Measurements from ENCODE around the gene CHD9.

DNA sequence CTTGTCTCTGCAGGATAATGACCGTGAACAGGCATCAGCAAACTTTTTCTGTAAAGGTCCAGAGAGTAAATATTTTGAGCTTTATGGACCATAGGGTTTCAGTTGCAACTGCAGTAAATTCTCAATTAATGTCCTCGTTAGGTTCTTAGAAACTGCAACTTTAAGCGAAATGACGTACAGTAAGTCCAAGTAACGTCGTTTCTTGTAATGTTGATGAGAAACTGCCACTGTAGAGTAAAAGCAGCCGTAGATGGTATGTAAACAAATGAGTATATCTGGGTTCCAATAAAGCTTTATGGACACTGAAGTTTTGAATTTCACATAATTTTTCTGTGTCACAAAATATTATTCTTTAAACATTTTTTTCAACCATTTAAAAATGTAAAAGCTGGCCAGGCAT lies 4.9 kb downstream of the CHD9 start:
- TF ChIP-seq, protein P1, sequence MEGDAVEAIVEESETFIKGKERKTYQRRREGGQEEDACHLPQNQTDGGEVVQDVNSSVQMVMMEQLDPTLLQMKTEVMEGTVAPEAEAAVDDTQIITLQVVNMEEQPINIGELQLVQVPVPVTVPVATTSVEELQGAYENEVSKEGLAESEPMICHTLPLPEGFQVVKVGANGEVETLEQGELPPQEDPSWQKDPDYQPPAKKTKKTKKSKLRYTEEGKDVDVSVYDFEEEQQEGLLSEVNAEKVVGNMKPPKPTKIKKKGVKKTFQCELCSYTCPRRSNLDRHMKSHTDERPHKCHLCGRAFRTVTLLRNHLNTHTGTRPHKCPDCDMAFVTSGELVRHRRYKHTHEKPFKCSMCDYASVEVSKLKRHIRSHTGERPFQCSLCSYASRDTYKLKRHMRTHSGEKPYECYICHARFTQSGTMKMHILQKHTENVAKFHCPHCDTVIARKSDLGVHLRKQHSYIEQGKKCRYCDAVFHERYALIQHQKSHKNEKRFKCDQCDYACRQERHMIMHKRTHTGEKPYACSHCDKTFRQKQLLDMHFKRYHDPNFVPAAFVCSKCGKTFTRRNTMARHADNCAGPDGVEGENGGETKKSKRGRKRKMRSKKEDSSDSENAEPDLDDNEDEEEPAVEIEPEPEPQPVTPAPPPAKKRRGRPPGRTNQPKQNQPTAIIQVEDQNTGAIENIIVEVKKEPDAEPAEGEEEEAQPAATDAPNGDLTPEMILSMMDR (conservative IDR thresholded peaks at IDR 0.05; ENCODE audit: low read length), result no peak
- no peak for TF ChIP-seq EZH2phosphoT487 (IDR thresholded peaks at IDR 0.05; ENCODE audit: borderline replicate concordance)
